Endothelial cell of umbilical vein (primary cell): Measurements from ENCODE around the gene FGFR1OP2. TPM values are rescaled to one million over a fixed set of nuclear protein-coding genes. Genes with fewer than 3 reads are reported as not detected.

Experiments used
- BruUV-seq: library from RNA; stranded (reverse); fragments of 400-500 nt; replicated peaks from 2 replicates; lab custom pipeline; 2021; lab: Mats Ljungman, UMichigan
- CTCF ChIA-PET: fragments of 300-600, 350-600 bp; sonication (Branson Sonifier 250); formaldehyde crosslinking; loops from one replicate; lab custom pipeline; 2021; ENCODE audit warnings: antibody characterized with exemption, inconsistent platforms; lab: Charles Lee
- POLR2A ChIA-PET: fragments of 300-600, 350-600 bp; sonication (Branson Sonifier 250); formaldehyde crosslinking; loops from one replicate; lab custom pipeline; 2021; ENCODE audit warnings: antibody characterized with exemption, inconsistent platforms; lab: Charles Lee
- DNase-seq: peaks from one replicate; pipeline ENCODE4 v3.0.0-alpha.2; 2011; ENCODE audit warnings: low read depth, low spot score
- FAIRE-seq: peaks from 2 replicates; lab custom pipeline; 2011; peaks lifted over from hg19 to GRCh38; lab: Jason Lieb, UNC
- H2AFZ ChIP-seq: 2 replicates; pipeline ENCODE4 v1.6.0; 2012; ENCODE audit warnings: low read depth, low read length, control low read depth, inconsistent platforms
- H3K27ac ChIP-seq: 2 replicates; pipeline ENCODE4 v1.5.1; 2011; ENCODE audit warnings: low read depth, mild to moderate bottlenecking, control low read depth, low read length, moderate library complexity; ENCODE audit not compliant: insufficient read depth
- H3K27me3 ChIP-seq, 2 experiments: 2 replicates each; pipeline versions ENCODE4 v1.6.0 to v1.6.1; 2011; ENCODE audit warnings: low read length in 2 of 2, mixed read lengths in 1 of 2; ENCODE audit not compliant: control insufficient read depth in 2 of 2, insufficient read depth in 2 of 2
- H3K36me3 ChIP-seq, 2 experiments: 2 replicates in 1 of 2; 3 replicates in 1 of 2; pipeline ENCODE4 v1.5.1; 2011; ENCODE audit warnings: low read length in 2 of 2, mild to moderate bottlenecking in 1 of 2, moderate library complexity in 1 of 2; ENCODE audit not compliant: control insufficient read depth in 2 of 2, insufficient read depth in 2 of 2; ENCODE audit errors: extremely low read depth in 1 of 2
- H3K4me1 ChIP-seq: 3 replicates; pipeline ENCODE4 v1.5.1; 2011; ENCODE audit warnings: mild to moderate bottlenecking, low read length; ENCODE audit not compliant: control insufficient read depth, insufficient read depth; ENCODE audit errors: extremely low read depth
- H3K4me2 ChIP-seq: 2 replicates; pipeline ENCODE4 v1.6.1; 2011; ENCODE audit warnings: low read length, control low read depth, mixed read lengths; ENCODE audit not compliant: insufficient read depth
- H3K4me3 ChIP-seq, 3 experiments: fragments of 200-600 bp in 1 of 3; sonication (generic), shearing (Covaris generic) in 1 of 3; replicated peaks in 1 of 3; 2 replicates each; pipeline ENCODE4 v1.5.1; 2011 to 2016; ENCODE audit warnings: control low read depth in 3 of 3, low read length in 3 of 3, mild to moderate bottlenecking in 2 of 3, inconsistent platforms in 1 of 3, low read depth in 1 of 3, moderate library complexity in 1 of 3; ENCODE audit not compliant: insufficient read depth in 1 of 3
- H3K79me2 ChIP-seq: 2 replicates; pipeline ENCODE4 v1.6.0; 2012; ENCODE audit warnings: low read length, inconsistent platforms; ENCODE audit not compliant: control insufficient read depth, insufficient read depth
- H3K9ac ChIP-seq: replicated peaks from 2 replicates; pipeline ENCODE3; 2011; ENCODE audit warnings: low read length, control low read depth; ENCODE audit not compliant: insufficient read depth; ENCODE audit errors: extremely low read depth
- H3K9me1 ChIP-seq: replicated peaks from 3 replicates; pipeline ENCODE4 v1.6.0; 2011; ENCODE audit warnings: mild to moderate bottlenecking, low read length; ENCODE audit not compliant: control insufficient read depth, insufficient read depth; ENCODE audit errors: extremely low read depth
- H3K9me3 ChIP-seq: replicated peaks from 2 replicates; pipeline ENCODE4 v1.5.1; 2012; ENCODE audit warnings: low read length, inconsistent platforms; ENCODE audit not compliant: control insufficient read depth, insufficient read depth
- H4K20me1 ChIP-seq: replicated peaks from 2 replicates; pipeline ENCODE3; 2011; ENCODE audit warnings: mild to moderate bottlenecking, low read length; ENCODE audit not compliant: control insufficient read depth, insufficient read depth; ENCODE audit errors: extremely low read depth
- EZH2 ChIP-seq: IDR thresholded peaks from 2 replicates; pipeline ENCODE4 v1.6.1; 2012; ENCODE audit warnings: borderline replicate concordance, low read depth, mild to moderate bottlenecking, moderate library complexity, low read length, inconsistent platforms; ENCODE audit not compliant: severe bottlenecking
- FOS ChIP-seq: IDR thresholded peaks from 2 replicates; pipeline ENCODE4 v1.6.1; 2011; ENCODE audit warnings: mild to moderate bottlenecking, low read length, moderate library complexity, borderline replicate concordance; ENCODE audit not compliant: insufficient read depth
- GATA2 ChIP-seq: IDR thresholded peaks from 2 replicates; pipeline ENCODE4 v1.7.0; 2011; ENCODE audit warnings: low read depth, mild to moderate bottlenecking, moderate library complexity, mixed read lengths, low read length; ENCODE audit not compliant: insufficient read length, insufficient read depth
- JUN ChIP-seq: IDR thresholded peaks from 2 replicates; pipeline ENCODE4 v1.6.1; 2011; ENCODE audit warnings: borderline replicate concordance, low read depth; ENCODE audit not compliant: insufficient read length, insufficient read depth
- MAX ChIP-seq: IDR thresholded peaks from 2 replicates; pipeline ENCODE4 v1.6.1; 2011; ENCODE audit not compliant: insufficient read depth, insufficient read length
- MYC ChIP-seq: IDR thresholded peaks from one replicate; pipeline ENCODE4 v1.6.1; 2011; ENCODE audit warnings: mild to moderate bottlenecking, low read depth, low read length
- POLR2A ChIP-seq: IDR thresholded peaks from 2 replicates; pipeline ENCODE4 v1.6.1; 2012; ENCODE audit warnings: low read depth, mild to moderate bottlenecking, control low read depth, low read length
- POLR2AphosphoS5 ChIP-seq: IDR thresholded peaks from 2 replicates; pipeline ENCODE4 v1.6.1; 2012; ENCODE audit warnings: low read depth, mild to moderate bottlenecking, control low read depth, low read length, moderate library complexity; ENCODE audit not compliant: insufficient read depth
- dilution Hi-C: fragments of 300-500 bp; cut with MboI; formaldehyde crosslinking; loops from one replicate; pipeline ENCODE4 v1.15.0; 2019; ENCODE audit warnings: low sequenced_read_pairs; ENCODE audit not compliant: extremely low pct_ligation_motif_present
- intact Hi-C: fragments of 100-400 bp; cut with micrococcal nuclease; formaldehyde crosslinking; loops from one replicate; pipeline ENCODE4 v1.10.0; 2022
- polyA plus RNA-seq, 4 experiments: library from polyadenylated mRNA; depleted of rRNA in 3 of 4; stranded (reverse) in 3 of 4; unstranded in 1 of 4; fragments of >200 nt; gene quantifications; 2 replicates each; pipeline versions ENCODE4 v1.2.1 to v1.2.3, GENCODE V29; 2011 to 2012; ENCODE audit warnings: missing spikeins in 1 of 4
- total RNA-seq: library from RNA; stranded (reverse); gene quantifications from 2 replicates; pipeline ENCODE4 v1.2.3, GENCODE V29; 2021
- TF ChIP-seq, protein P1 (sequence below), 2 donors: IDR thresholded peaks; 1 replicate in 1 of 2; 2 replicates in 1 of 2; pipeline ENCODE4 v1.5.1; 2011; ENCODE audit warnings: low read length in 2 of 2, mild to moderate bottlenecking in 2 of 2, moderate library complexity in 2 of 2, control low read depth in 1 of 2, inconsistent platforms in 1 of 2, low read depth in 1 of 2; ENCODE audit not compliant: insufficient read depth in 1 of 2; ENCODE audit errors: extremely low read depth in 1 of 2

FGFR1OP2 gene
- total and polyA plus RNA-seq, 2 donors (not counting 3 experiments of a cell fraction or from before 2014, with no cell fraction given) = 22.7 to 49.3 TPM

- no peaks in the 10 kb centered on the region for H3K27me3 ChIP-seq
- no peak overlapping the region for H3K9ac ChIP-seq
- intact Hi-C loops (no loop called here), dilution Hi-C loops (no loop called here)
- H3K4me3 ChIP-seq = no peak overlapping the region
- FAIRE-seq = no peak
- peaks cover 3 to 13% of the 10 kb centered on the region in 2 experiments for H3K36me3 ChIP-seq
- TF ChIP-seq MAX (no peak), POLR2AphosphoS5 (no peak), POLR2A (no peak), MYC (no peak), JUN (no peak), GATA2 (no peak), FOS (no peak), EZH2 (no peak)
- TF ChIP-seq, protein P1, sequence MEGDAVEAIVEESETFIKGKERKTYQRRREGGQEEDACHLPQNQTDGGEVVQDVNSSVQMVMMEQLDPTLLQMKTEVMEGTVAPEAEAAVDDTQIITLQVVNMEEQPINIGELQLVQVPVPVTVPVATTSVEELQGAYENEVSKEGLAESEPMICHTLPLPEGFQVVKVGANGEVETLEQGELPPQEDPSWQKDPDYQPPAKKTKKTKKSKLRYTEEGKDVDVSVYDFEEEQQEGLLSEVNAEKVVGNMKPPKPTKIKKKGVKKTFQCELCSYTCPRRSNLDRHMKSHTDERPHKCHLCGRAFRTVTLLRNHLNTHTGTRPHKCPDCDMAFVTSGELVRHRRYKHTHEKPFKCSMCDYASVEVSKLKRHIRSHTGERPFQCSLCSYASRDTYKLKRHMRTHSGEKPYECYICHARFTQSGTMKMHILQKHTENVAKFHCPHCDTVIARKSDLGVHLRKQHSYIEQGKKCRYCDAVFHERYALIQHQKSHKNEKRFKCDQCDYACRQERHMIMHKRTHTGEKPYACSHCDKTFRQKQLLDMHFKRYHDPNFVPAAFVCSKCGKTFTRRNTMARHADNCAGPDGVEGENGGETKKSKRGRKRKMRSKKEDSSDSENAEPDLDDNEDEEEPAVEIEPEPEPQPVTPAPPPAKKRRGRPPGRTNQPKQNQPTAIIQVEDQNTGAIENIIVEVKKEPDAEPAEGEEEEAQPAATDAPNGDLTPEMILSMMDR (IDR thresholded peaks at IDR 0.05; ENCODE audit: extremely low read depth in 1 of 2, insufficient read depth in 1 of 2, low read depth in 1 of 2, low read length in 2 of 2) = no peak
- ChIA-PET POLR2A (no interaction called here), CTCF (no interaction called here)
- H3K79me2 ChIP-seq = peaks cover 20% of the 10 kb centered on the region
- DNase-seq = no peak
- H3K27ac ChIP-seq = no peak overlapping the region
- BruUV-seq = no TSS peak
- no peak overlapping the region for H2AFZ ChIP-seq
- H3K4me1 ChIP-seq = no peaks in the 10 kb centered on the region
- no peaks in the 10 kb centered on the region for H3K9me1 ChIP-seq
- no peaks in the 10 kb centered on the region for H4K20me1 ChIP-seq
- no peak overlapping the region for H3K4me2 ChIP-seq
- no peaks in the 10 kb centered on the region for H3K9me3 ChIP-seq
Observed at GRCh38 chr12:26929590-26929989, 8.7 kb upstream of the FGFR1OP2 start.
